ENCODE data around the gene SLC12A3.
"Not testable (repeated sequence)": the region's sequence is repeated elsewhere in the genome, so short reads cannot be mapped to it uniquely, and the experiment has no call there.

SLC12A3 gene

DNA sequence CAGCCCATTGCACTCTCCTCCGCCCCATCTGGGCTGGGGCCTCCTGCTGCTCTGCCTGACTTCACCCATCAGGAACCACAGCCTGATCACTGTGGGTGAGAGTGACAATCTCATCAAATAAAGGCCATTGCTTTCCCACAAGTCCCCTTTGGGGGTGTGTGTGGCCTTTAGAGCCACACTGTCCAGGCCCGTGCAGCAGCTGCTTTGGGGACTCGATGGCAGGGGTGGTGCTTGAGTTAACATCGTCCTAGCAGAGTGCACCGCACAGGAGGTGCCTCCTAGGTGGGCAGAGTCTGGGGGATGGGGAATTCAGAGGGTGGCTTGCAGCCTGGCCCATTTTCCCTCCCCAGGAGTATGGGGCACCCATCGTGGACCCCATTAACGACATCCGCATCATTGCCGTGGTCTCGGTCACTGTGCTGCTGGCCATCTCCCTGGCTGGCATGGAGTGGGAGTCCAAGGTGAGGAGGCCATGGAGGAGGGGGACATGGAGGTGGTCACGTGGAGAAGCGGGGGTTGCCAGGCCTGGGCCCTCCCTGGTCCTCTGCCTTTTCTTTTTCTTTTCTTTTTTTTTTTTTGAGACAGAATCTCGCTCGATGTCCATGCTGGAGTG, 5.4 kb downstream of the SLC12A3 start:
- no peak for DNase-seq

DNA sequence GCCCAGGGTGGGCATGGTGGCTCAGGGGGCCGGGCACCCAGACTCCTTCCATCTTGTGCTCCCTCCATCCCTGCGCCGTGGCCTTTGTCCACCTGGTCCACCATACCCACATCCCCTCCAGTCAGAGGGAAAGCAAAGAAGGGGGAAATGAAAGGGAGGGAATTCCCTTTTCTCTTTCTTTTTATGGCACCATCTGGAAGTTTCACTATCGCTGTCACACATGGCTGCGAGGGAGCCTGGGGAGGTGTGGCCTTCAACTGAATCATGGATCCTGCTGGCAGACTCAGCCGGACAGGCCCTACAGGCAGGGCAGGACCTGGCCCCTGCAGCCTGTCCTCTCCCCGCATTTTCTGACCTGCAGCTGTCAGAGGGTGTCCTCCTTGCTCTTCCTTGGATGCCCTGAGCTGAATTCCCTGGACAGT, 6.2 kb downstream of the SLC12A3 start:
- DNase-seq = no peak

DNA sequence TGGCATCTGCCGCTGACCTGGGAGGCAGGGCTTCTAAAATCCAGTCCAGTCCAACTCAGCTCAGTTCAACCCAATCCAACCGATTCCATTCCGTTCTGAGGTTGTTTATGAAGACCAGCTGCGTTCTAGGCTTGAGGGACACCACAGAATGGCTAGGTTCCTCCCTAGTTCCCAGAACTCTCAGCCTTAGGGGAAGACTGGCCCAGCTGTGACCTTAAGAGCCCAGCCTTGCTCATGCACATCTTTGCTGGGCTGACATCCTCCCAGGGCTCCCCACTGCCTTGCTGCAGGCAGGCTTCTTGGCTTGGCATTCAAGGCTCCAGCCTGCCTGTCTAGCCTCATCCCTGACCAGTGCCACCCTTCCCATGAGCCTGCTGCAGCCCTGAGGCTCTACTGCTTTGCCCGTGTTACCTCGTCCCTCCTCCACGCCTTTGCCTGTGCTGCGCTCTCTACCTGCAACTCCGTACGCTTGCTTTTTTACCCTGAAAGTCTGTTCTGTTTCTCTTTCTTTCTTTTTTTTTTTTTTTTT, 7.9 kb downstream of the SLC12A3 start:
- DNase-seq = peak; percentile 16

- no peak for DNase-seq
Observed at GRCh38 chr16:56874800-56875199, 9.8 kb downstream of the SLC12A3 start.

DNA sequence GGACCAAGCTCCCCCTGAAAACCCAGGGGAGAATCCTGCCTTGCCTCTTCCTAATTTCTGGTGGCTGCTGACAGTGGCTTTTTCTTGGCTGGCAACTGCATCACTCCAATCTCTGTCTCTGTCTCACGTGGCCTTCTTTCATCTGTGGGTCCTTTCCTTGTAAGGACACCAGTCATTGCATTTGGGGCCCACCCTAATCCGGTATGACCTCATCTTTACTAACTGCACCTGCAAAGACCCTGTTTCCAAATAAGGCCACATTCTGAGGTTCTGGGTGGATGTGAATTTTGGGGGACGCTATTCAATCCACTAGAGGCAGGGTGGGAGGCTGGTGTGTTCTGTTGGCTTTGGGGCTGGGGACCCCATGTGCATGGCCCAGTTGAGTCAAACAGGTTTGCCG, 11.0 kb downstream of the SLC12A3 start:
- no peak for DNase-seq

DNA sequence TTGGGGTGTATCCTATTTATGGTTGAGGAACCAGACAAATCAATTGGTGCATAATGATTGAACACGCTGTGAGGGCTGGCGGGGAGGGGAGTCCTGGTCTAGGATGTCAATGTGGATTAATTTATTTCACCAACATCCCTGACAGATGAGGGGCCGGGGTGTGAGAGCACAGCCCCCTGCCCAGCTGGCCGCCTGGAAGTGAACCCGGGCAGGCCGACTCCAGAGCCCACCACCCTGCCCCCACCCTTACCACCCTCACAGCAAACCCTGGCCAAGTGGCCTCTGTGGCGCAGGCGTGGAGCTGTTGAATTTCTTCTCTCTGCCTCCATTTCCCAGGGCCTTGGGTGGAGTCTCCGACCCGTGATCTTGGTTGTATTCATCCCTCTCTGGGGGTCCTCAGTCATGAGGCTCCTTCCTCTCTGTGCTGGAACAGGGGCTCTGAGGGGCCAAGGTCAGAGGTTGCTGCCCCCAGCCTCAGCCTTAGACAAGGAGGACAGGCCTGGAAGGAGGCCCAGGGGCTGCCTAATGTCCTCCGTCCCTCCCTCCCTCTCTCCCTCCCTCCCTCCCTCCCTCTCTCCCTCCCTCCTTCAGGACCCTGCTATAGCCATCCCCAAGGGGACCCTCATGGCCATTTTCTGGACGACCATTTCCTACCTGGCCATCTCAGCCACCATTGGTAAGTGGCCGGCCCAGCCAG, 12.6 kb downstream of the SLC12A3 start:
- DNase-seq = no peak

GRCh38 chr16:56878282-56878854, 13.4 kb downstream of the SLC12A3 start:
- DNase-seq = no peak

DNA sequence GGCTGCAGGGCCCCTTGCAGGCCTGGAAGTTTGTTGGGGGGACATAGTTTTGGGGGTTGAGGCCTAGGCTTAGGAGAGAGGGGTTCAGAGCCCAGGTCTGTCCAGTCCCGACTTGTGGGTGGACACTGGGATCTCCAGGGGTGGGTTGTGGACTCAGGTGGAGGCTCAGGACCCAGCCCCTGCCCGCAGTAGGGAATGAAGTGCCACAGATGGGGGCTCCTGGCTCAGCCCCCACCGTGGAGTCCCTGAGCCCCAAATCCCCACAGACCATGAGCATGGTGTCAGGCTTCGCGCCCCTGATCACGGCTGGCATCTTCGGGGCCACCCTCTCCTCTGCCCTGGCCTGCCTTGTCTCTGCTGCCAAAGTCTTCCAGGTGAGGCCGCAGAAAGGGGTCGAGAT, 14.3 kb downstream of the SLC12A3 start:
- DNase-seq = no peak

DNA sequence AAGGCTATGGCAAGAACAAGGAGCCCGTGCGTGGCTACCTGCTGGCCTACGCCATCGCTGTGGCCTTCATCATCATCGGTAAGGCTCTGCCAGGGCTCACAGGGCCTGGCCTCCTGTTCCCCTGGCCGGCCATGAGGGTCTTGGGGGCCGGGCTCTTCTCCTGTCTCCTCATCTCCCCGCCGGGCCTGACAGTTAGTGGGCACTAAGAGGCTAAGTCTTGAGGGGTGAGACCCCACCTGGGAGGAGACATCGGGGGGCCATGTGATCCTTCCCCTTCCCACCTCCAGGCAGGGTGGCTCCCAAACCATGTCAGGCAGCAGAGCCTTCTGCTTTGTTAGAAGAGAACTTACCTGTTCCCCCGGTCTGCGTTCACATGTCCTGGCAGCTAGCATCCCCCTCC, 15.2 kb downstream of the SLC12A3 start:
- no peak for DNase-seq

DNA sequence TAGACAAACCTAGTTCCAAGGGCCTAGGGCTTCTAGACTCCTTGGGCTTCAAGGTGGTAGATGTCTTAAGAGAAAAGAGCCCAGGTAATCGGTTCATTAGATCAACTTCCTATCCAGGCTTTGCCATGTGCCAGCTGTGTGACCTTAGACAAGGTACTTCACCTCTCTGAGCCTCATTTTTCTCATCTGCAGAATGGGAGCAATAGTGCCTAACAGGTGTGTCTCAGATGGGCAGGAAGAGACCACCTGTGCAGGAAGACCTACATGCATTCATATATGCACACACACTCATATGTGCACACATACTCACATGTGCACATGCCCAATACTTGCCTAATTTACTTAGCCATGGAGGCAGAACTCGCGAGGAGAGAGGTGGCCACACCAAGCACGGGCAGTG, 15.7 kb downstream of the SLC12A3 start:
- DNase-seq = no peak

GRCh38 chr16:56882077-56882800, 17.2 kb downstream of the SLC12A3 start:
- DNase-seq = no peak

DNA sequence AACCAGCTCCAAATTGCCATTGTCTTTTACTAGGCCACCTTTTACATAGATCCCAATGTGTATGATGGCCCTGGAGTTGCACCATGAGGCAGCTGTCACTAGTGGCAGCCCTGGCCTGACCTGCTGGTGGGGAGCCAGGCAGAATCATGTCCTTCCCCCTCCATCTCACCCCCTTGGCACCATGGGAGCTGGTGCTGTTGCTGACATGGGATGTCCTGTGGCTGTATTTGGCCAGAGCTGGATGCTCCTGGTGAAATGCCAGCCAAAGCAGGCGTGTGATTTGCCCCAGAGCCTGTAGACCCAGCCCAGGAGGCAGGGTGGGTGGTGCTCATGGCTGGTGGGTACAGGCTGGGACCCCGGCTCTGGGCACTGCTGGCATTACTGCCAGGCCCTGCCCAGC, 18.6 kb downstream of the SLC12A3 start:
- no peak for DNase-seq

GRCh38 chr16:56884026-56884582, 19.1 kb downstream of the SLC12A3 start:
- no peak for DNase-seq

DNA sequence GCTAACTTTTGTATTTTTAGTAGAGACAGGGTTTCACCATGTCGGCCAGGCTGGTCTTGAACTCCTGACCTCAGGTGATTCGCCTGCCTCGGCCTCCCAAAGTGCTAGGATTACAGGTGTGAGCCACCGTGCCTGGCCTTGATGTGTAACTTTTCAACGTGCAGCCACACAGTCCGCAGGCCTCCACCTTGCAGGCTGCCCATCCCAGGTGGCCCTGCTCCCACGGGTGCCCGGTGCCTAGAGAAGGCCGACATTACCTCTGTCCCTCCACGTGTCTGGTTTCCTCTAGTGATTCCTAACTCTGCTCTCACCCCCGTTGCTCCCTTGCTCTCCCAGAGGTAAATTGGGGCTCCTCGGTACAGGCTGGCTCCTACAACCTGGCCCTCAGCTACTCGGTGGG, 19.9 kb downstream of the SLC12A3 start:
- DNase-seq = not testable (repeated sequence)

DNA sequence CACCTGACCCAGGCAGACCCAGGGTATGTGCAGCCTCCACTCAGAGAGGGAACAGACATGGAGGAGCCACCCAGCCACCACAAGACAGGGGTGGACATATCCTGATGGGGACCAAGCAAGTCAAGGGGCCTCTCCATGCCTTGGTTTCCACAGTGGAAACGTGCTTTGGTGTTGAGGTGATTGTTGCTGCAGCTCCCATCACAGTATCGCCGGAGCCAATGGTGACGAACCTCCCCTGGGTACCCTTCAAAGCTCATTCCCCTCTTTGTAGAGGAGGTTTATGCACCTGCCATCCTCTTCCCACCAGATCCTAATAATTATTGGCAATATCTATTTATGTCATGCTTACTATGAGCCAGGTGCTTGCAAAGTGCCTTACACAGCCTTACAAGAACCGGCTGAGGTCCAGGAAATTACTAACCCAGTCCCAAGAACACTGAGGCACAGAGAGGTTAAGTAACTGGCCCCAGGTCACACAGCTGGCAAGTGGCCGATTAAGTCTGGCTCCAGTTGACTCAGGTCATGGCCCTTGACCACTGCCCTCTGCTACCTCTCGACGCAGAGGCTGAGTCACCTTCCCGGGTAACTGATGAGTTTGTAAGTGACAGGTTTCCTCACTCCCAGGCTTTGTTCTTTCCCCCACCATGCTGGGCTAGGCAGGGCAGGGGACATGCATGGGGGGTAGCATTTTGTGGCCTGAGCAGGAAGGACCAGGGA, 20.6 kb downstream of the SLC12A3 start:
- no peak for DNase-seq

GRCh38 chr16:56886296-56886695, 21.3 kb downstream of the SLC12A3 start:
- no peak for DNase-seq

GRCh38 chr16:56886826-56887225, 21.8 kb downstream of the SLC12A3 start:
- no peak for DNase-seq

DNA sequence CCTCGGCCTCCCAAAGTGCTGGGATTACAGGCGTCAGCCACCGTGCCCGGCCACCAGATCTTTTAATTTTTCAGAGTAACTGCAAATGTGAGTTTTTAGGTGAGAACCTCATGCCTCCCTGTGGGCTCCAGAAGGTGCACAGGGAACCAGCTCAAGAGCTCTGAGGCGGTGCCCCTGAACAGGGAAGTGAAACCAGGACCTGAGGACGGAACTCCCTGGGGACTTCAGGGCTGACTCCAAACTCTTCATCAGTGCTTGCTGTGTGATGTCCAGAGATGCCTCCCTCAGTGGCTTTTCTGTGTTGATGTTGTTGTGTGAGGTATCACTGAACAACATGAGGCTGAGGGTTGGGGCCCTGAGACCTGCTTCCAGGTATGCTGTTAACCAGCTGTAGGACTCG, 23.8 kb downstream of the SLC12A3 start:
- DNase-seq = no peak

DNA sequence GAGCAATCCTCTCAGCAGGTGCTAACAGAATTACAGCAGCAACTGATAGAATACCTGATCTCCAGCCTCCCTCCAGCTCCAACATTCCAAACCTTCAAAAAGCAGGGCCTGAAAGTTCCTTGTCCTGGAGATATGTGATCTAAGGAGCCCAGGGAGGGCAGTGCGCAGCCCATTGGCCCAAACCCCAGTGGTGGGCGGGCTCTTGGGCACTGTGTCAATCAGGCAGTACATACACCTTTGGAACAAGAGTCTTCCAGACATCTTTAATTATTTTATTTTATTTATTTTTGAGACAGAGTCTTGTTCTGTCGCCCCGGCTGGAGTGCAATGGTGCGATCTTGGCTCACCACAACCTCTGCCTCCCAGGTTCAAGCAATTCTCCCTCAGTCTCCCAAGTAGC, 24.2 kb downstream of the SLC12A3 start:
- no peak for DNase-seq

DNA sequence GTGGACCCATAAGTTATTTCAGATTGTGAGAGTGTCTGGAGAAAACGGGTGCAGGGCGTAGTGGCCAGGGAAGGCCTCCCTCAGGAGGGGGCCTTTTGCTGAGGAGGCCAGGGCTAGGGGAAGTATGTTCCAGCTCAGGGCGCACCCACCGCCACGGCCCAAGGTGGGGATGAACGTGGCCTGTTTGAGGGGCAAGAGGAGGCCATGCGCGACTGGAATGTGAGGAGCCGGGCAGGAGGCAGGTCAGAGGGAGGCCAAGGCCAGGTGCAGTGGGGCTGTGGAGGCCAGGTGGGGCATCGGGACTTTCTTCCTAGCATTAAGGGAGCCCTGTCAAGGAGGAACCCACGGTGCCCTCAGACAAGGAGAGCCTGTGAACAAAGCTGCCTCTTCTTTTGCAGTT, 26.7 kb downstream of the SLC12A3 start:
- DNase-seq = no peak

DNA sequence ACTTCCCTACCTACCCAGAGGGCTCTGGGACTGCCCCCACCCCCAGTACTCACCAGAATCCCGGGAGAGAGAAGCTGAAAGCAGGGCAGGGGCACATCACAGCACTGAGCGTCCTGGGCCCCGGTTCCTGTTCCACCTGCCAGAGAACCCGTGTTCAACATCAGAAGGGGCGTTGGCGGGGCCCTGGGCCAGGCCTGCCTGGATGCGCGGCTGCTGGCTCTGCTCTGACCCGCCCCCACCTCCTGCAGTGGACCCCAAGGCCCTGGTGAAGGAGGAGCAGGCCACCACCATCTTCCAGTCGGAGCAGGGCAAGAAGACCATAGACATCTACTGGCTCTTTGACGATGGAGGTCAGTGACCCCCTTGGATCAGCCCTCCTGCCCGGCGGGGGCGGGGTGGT, 27.7 kb downstream of the SLC12A3 start:
- DNase-seq = no peak

- no peak for DNase-seq
Observed at GRCh38 chr16:56894331-56894917, 29.4 kb downstream of the SLC12A3 start.

Data from hematopoietic multipotent progenitor cell treated with erythropoietin and hydrocortisone succinate and interleukin-3 and kit ligand, for 6 days (in vitro differentiated cells).